Fibroblast of the aortic adventitia (primary cell): ENCODE results near the gene NHLRC4. TPM values are rescaled to one million over a fixed set of nuclear protein-coding genes. Genes with fewer than 3 reads are reported as not detected.

Experiments
- DNase-seq: peaks from one replicate; pipeline ENCODE4 v3.0.0-alpha.2; 2010; ENCODE audit warnings: low read depth
- H3K4me3 ChIP-seq: 2 replicates; pipeline ENCODE4 v1.5.1; 2011; ENCODE audit warnings: low read depth, mild to moderate bottlenecking, control low read depth, low read length, moderate library complexity
- CTCF ChIP-seq: IDR thresholded peaks from 2 replicates; pipeline ENCODE4 v1.5.1; 2011; ENCODE audit warnings: mild to moderate bottlenecking, low read length, control low read depth, inconsistent platforms; ENCODE audit not compliant: insufficient read depth
- total RNA-seq: library from RNA; depleted of rRNA; stranded (reverse); fragments of >200 nt; gene quantifications from 2 replicates; pipeline ENCODE4 v1.2.3, GENCODE V29; 2012; ENCODE audit warnings: low replicate concordance

NHLRC4 gene
- total RNA-seq, 1 donor: 2.0 TPM

- peak; percentile 84 for DNase-seq
- H3K4me3 ChIP-seq: peak within 1 kb of the TSS; percentile 79
- peak; percentile 14 for TF ChIP-seq CTCF
These were observed 39.5 kb upstream of the NHLRC4 start, which contains the start of gene CAPN15 for GRCh38 chr16:527015-527903. CAPN15 (plus strand) TSS chr16:527712; CDS start chr16:546839, 19,127 bp downstream.

GRCh38 chr16:528111-529011 lies 38.4 kb upstream of the NHLRC4 start:
- DNase-seq: peak; percentile 66
- H3K4me3 ChIP-seq: peak overlapping the region; percentile 79
- TF ChIP-seq CTCF: no peak

GRCh38 chr16:529012-529575 lies 37.7 kb upstream of the NHLRC4 start:
- no peak for TF ChIP-seq CTCF
- DNase-seq: no peak
- peak overlapping the region; percentile 79 for H3K4me3 ChIP-seq

GRCh38 chr16:530111-530817 lies 36.5 kb upstream of the NHLRC4 start:
- DNase-seq: no peak
- H3K4me3 ChIP-seq: peak overlapping the region; percentile 79
- TF ChIP-seq CTCF: no peak

GRCh38 chr16:531494-532125 lies 35.2 kb upstream of the NHLRC4 start:
- TF ChIP-seq CTCF: no peak
- H3K4me3 ChIP-seq: no peak overlapping the region
- DNase-seq: no peak
